GM12873 (cell line): Measurements from ENCODE around the gene FEN1.
A peak's percentile ranks its signal among the peaks of the same experiment; 100 is the strongest.

Experiments used
- TF ChIP-seq, protein P1 (sequence below): IDR thresholded peaks from 2 replicates; pipeline ENCODE4 v1.5.1; 2012; ENCODE audit warnings: low read depth, mild to moderate bottlenecking, moderate library complexity, low read length, control low read depth; ENCODE audit not compliant: insufficient read depth; ENCODE audit errors: missing control alignments

Gene FEN1

GRCh38 chr11:61782299-61782698 is 10.4 kb upstream of the FEN1 start:
- TF ChIP-seq, protein P1, sequence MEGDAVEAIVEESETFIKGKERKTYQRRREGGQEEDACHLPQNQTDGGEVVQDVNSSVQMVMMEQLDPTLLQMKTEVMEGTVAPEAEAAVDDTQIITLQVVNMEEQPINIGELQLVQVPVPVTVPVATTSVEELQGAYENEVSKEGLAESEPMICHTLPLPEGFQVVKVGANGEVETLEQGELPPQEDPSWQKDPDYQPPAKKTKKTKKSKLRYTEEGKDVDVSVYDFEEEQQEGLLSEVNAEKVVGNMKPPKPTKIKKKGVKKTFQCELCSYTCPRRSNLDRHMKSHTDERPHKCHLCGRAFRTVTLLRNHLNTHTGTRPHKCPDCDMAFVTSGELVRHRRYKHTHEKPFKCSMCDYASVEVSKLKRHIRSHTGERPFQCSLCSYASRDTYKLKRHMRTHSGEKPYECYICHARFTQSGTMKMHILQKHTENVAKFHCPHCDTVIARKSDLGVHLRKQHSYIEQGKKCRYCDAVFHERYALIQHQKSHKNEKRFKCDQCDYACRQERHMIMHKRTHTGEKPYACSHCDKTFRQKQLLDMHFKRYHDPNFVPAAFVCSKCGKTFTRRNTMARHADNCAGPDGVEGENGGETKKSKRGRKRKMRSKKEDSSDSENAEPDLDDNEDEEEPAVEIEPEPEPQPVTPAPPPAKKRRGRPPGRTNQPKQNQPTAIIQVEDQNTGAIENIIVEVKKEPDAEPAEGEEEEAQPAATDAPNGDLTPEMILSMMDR = no peak

- TF ChIP-seq, protein P1 = no peak
These were observed 9.9 kb upstream of the FEN1 start for GRCh38 chr11:61782841-61783240.

GRCh38 chr11:61783717-61784505 is 8.8 kb upstream of the FEN1 start:
- TF ChIP-seq, protein P1 = no peak

- TF ChIP-seq, protein P1 = no peak
These were observed 8.3 kb upstream of the FEN1 start for GRCh38 chr11:61784506-61784805.

- TF ChIP-seq, protein P1 = peak; percentile 18
These were observed 6.8 kb upstream of the FEN1 start for GRCh38 chr11:61785837-61786402.

DNA sequence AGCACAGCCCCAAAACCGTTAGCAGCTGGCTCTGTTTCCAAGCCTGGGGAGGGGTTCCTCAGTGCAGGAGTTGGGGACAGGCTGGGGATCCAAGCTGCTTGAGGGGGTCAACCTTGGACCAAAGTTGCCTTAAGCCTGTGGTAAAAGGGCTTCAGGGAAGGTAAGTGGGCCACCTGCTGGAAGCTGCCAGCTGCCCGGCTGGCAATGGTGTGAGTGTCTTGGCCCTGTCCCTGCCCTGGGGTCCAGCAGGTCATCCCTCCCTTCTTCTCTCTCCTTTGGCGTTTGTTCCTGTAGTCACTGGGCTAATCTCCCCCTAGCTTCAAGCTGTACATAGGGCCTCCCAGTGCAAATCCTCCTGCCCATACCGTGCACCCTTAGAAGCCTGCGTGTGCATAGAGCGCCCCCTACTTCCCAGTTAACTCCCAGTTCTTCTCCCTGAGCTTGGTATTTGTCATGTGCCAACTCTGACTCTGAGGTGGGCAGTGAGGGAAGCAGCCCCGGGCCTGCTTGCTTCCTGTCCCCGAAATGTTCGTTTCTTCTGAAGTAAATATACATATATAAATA is 4.7 kb upstream of the FEN1 start:
- TF ChIP-seq, protein P1 = peak; percentile 49

DNA sequence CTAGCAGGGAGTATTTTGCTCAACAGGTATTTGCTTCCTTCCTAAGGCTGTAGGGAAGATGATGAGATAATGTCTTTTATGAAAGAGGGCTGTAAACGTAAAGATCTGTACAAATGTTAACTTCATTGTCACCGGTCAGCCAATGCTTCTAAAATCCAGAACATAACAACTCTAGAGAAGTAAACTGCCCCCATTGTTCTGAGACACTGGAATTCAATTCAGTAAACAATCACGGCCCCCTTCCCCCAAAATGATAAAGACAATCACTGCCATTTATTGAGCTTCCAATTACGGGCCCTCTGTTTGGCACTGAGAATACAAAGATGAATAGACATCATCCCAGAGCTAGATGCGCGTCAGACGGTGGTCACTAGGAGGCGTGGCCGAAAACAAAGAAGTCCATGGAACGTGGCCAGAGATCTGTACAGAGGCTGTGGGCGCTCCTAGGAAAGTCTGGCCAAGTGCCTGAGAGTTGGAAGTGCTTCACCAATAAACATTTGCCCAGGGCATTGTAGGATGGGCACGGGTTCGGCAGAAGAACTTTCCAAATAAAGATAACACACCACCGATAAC is 888 bp upstream of the FEN1 start:
- TF ChIP-seq, protein P1 = no peak
